DOHH2 (cell line): Measurements from ENCODE around the gene FAS.

Experiments used
- H3F3A ChIP-seq: fragments of 200-600 bp; sonication (generic), shearing (Covaris generic); 2 replicates; pipeline ENCODE4 v1.6.0; 2016; ENCODE audit warnings: antibody characterized with exemption, mild to moderate bottlenecking; ENCODE audit not compliant: control insufficient read depth, insufficient read depth
- H3K27ac ChIP-seq: fragments of 200-600 bp; sonication (generic); 2 replicates; pipeline ENCODE4 v1.5.1; 2014; ENCODE audit warnings: low read depth, mild to moderate bottlenecking, low read length, moderate library complexity
- H3K27me3 ChIP-seq: fragments of 200-600 bp; sonication (generic); 2 replicates; pipeline ENCODE4 v1.6.1; 2014; ENCODE audit warnings: mild to moderate bottlenecking, low read length, mixed read lengths; ENCODE audit not compliant: control insufficient read depth
- H3K36me3 ChIP-seq: fragments of 200-600 bp; sonication (generic); 2 replicates; pipeline ENCODE4 v1.6.1; 2014; ENCODE audit warnings: mild to moderate bottlenecking, low read length, moderate library complexity, mixed read lengths; ENCODE audit not compliant: control insufficient read depth
- H3K4me1 ChIP-seq: fragments of 200-600 bp; sonication (generic); 2 replicates; pipeline ENCODE4 v1.6.1; 2014; ENCODE audit warnings: mild to moderate bottlenecking, low read length, mixed read lengths; ENCODE audit not compliant: control insufficient read depth
- H3K4me2 ChIP-seq: fragments of 200-600 bp; sonication (generic); 2 replicates; pipeline ENCODE4 v1.6.0; 2014; ENCODE audit warnings: mild to moderate bottlenecking, low read length, moderate library complexity
- H3K4me3 ChIP-seq: fragments of 200-600 bp; sonication (generic); 2 replicates; pipeline ENCODE4 v1.5.1; 2014; ENCODE audit warnings: mild to moderate bottlenecking, low read length, mixed read lengths
- H3K79me2 ChIP-seq: fragments of 200-600 bp; sonication (generic); 2 replicates; pipeline ENCODE4 v1.6.1; 2014; ENCODE audit warnings: mild to moderate bottlenecking, low read length, mixed read lengths; ENCODE audit not compliant: control insufficient read depth
- H3K9me2 ChIP-seq: fragments of 200-600 bp; sonication (generic); replicated peaks from 2 replicates; pipeline ENCODE4 v1.6.1; 2014; ENCODE audit warnings: mild to moderate bottlenecking, low read length, mixed read lengths; ENCODE audit not compliant: control insufficient read depth
- H3K9me3 ChIP-seq: fragments of 200-600 bp; sonication (generic); 2 replicates; pipeline ENCODE4 v1.6.1; 2014; ENCODE audit warnings: antibody characterized with exemption, low read length, mixed read lengths; ENCODE audit not compliant: control insufficient read depth, insufficient read depth
- H4K20me1 ChIP-seq: fragments of 200-600 bp; sonication (generic); 2 replicates; pipeline ENCODE4 v1.6.0; 2014; ENCODE audit warnings: low read depth, mild to moderate bottlenecking, antibody characterized with exemption, low read length, moderate library complexity; ENCODE audit not compliant: control insufficient read depth, insufficient read depth
- CTCF ChIP-seq: fragments of 200-600 bp; sonication (generic); IDR thresholded peaks from one replicate; pipeline ENCODE4 v1.5.1; 2014; ENCODE audit warnings: antibody characterized with exemption, mild to moderate bottlenecking, low read depth, low read length; ENCODE audit not compliant: poor library complexity, severe bottlenecking
- EZH2phosphoT487 ChIP-seq: fragments of 200-600 bp; sonication (generic); IDR thresholded peaks from 2 replicates; pipeline ENCODE4 v1.6.1; 2017; ENCODE audit warnings: borderline replicate concordance, mild to moderate bottlenecking, antibody characterized with exemption, low read length, moderate library complexity, mixed read lengths

FAS gene

DNA sequence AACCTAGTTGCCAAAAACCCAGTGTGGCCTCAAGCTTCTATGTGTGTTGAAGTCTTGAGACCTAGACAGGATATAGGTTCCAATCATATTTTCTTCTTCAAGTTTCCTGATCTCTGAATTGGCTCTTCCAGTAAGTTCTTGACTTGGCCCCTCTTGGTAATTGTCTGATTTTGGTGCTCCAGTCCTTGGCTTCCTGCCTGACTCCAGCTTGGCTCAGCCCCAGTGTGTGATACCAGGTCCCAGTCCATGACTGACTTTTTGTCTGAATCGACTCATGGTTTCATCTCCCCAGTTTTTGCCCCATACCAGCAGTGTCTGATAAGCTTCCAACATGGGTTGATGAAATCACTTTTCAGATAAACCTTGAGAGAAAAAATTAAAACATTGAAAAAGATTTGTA, 72.3 kb downstream of the FAS start:
- no peaks in the 10 kb centered on the region for H4K20me1 ChIP-seq
- no peak overlapping the region for H3K4me2 ChIP-seq
- H3K36me3 ChIP-seq, result no peaks in the 10 kb centered on the region
- H3K27me3 ChIP-seq, result peaks cover 7% of the 10 kb centered on the region; the same call in 1 of the 2 replicates
- H3K27ac ChIP-seq, result no peak overlapping the region
- H3K4me3 ChIP-seq, result no peak overlapping the region
- TF ChIP-seq EZH2phosphoT487 (no peak), CTCF (no peak)
- H3K9me2 ChIP-seq, result no peaks in the 10 kb centered on the region
- H3F3A ChIP-seq, result no peaks in the 10 kb centered on the region
- H3K79me2 ChIP-seq, result no peaks in the 10 kb centered on the region
- H3K4me1 ChIP-seq, result no peaks in the 10 kb centered on the region
- no peaks in the 10 kb centered on the region for H3K9me3 ChIP-seq

- no peaks in the 10 kb centered on the region for H3K9me2 ChIP-seq
These were observed 72.9 kb downstream of the FAS start for GRCh38 chr10:89063465-89063864.

DNA sequence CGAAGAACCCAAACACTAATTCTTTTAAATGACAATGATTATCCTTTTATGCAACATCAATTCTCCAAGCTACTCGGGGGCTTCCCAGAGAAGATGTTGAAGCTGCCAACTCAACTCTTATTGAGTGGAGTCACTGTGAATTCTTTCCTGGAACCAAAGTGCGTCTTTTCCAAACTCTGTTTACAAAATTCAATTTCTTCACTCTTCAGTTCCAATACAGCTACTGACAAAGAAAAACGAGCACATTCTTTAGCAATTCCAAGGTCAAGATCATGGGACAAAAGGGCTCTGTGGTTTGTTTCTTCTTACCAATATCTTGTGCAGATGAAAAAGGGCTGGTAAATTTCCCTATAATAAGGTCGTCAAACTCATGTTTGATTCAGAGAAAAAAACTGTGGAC, 74.2 kb downstream of the FAS start:
- H3K9me3 ChIP-seq, result no peaks in the 10 kb centered on the region
- no peaks in the 10 kb centered on the region for H3K9me2 ChIP-seq
- no peaks in the 10 kb centered on the region for H3K79me2 ChIP-seq
- no peaks in the 10 kb centered on the region for H3K36me3 ChIP-seq
- H3K27ac ChIP-seq, result no peak overlapping the region
- H3K4me1 ChIP-seq, result no peaks in the 10 kb centered on the region
- H3K4me3 ChIP-seq, result no peak overlapping the region
- H3K4me2 ChIP-seq, result no peak overlapping the region
- TF ChIP-seq EZH2phosphoT487 (no peak), CTCF (no peak)
- no peaks in the 10 kb centered on the region for H3F3A ChIP-seq
- no peaks in the 10 kb centered on the region for H4K20me1 ChIP-seq
- H3K27me3 ChIP-seq, result peaks cover 10% of the 10 kb centered on the region; the same call in 1 of the 2 replicates

More at GRCh38 chr10:89063465-89063864, 72.9 kb downstream of the FAS start:
- Histone ChIP-seq H4K20me1 (no peaks in the 10 kb centered on the region), H3K27me3 (peaks cover 10% of the 10 kb centered on the region; the same call in 1 of the 2 replicates), H3K9me3 (no peaks in the 10 kb centered on the region), H3K4me2 (no peak overlapping the region), H3K36me3 (no peaks in the 10 kb centered on the region), H3K79me2 (no peaks in the 10 kb centered on the region), H3K27ac (no peak overlapping the region), H3K4me3 (no peak overlapping the region), H3F3A (no peaks in the 10 kb centered on the region), H3K4me1 (no peaks in the 10 kb centered on the region)
- TF ChIP-seq EZH2phosphoT487, result no peak
- TF ChIP-seq CTCF, result no peak
